Mesenchymal stem cell (in vitro differentiated cells and primary cell): ENCODE results near the gene STUB1.

ENCODE experiments used
- DNase-seq: peaks from one replicate; pipeline ENCODE4 v3.0.0-alpha.2; 2013
- H2AFZ ChIP-seq: one replicate; pipeline ENCODE4 v1.6.1; 2013; ENCODE audit warnings: low read depth, mild to moderate bottlenecking, control low read depth, inconsistent platforms, low read length, moderate library complexity
- H2AK5ac ChIP-seq: 2 replicates; pipeline ENCODE4 v1.6.1; 2013; ENCODE audit warnings: low read length, moderate library complexity, mild to moderate bottlenecking, inconsistent platforms; ENCODE audit not compliant: severe bottlenecking
- H2BK120ac ChIP-seq: one replicate; pipeline ENCODE4 v1.6.1; 2013; ENCODE audit warnings: low read depth, mild to moderate bottlenecking, inconsistent platforms, low read length, moderate library complexity
- H2BK12ac ChIP-seq, 2 experiments: one replicate each; pipeline ENCODE4 v1.6.1; 2013; ENCODE audit warnings: inconsistent platforms in 2 of 2, low read length in 2 of 2, mild to moderate bottlenecking in 2 of 2, moderate library complexity in 2 of 2, control low read depth in 1 of 2
- H2BK15ac ChIP-seq: one replicate; pipeline ENCODE4 v1.6.1; 2013; ENCODE audit warnings: mild to moderate bottlenecking, low read depth, inconsistent platforms; ENCODE audit not compliant: poor library complexity, severe bottlenecking
- H2BK5ac ChIP-seq: 2 replicates; pipeline ENCODE4 v1.6.1; 2013; ENCODE audit warnings: low read depth, mild to moderate bottlenecking, low read length, control low read depth, inconsistent platforms; ENCODE audit not compliant: poor library complexity, severe bottlenecking
- H3K14ac ChIP-seq, 2 experiments: one replicate each; pipeline ENCODE4 v1.6.1; 2013; ENCODE audit warnings: inconsistent platforms in 2 of 2, low read length in 2 of 2, control low read depth in 1 of 2, mild to moderate bottlenecking in 1 of 2, moderate library complexity in 1 of 2
- H3K18ac ChIP-seq, 2 experiments: one replicate each; pipeline ENCODE4 v1.6.1; 2013; ENCODE audit warnings: inconsistent platforms in 2 of 2, low read length in 2 of 2, control low read depth in 1 of 2, low read depth in 1 of 2, mild to moderate bottlenecking in 1 of 2
- H3K23ac ChIP-seq, 2 experiments: one replicate each; pipeline ENCODE4 v1.6.1; 2013; ENCODE audit warnings: inconsistent platforms in 2 of 2, low read length in 2 of 2, mild to moderate bottlenecking in 2 of 2, moderate library complexity in 2 of 2, control low read depth in 1 of 2
- H3K27ac ChIP-seq: 2 replicates; pipeline ENCODE4 v1.5.1; 2013; ENCODE audit warnings: mild to moderate bottlenecking, moderate library complexity, low read length, control low read depth, inconsistent platforms; ENCODE audit not compliant: poor library complexity, severe bottlenecking
- H3K27me3 ChIP-seq, 2 experiments: 2 replicates each; pipeline versions ENCODE4 v1.6.1 to v1.7.0; 2013; ENCODE audit warnings: low read length in 2 of 2, mild to moderate bottlenecking in 2 of 2, moderate library complexity in 2 of 2, control low read depth in 1 of 2, inconsistent platforms in 1 of 2; ENCODE audit not compliant: control insufficient read depth in 1 of 2, insufficient read depth in 1 of 2
- H3K36me3 ChIP-seq, 2 experiments: 2 replicates each; pipeline versions ENCODE4 v1.6.1 to v1.7.0; 2013; ENCODE audit warnings: low read length in 2 of 2, control low read depth in 1 of 2, inconsistent platforms in 1 of 2, low read depth in 1 of 2, mild to moderate bottlenecking in 1 of 2; ENCODE audit not compliant: insufficient read depth in 2 of 2, control insufficient read depth in 1 of 2
- H3K4ac ChIP-seq, 2 experiments: one replicate each; pipeline ENCODE4 v1.6.1; 2013; ENCODE audit warnings: inconsistent platforms in 2 of 2, low read length in 2 of 2, mild to moderate bottlenecking in 2 of 2, moderate library complexity in 2 of 2, control low read depth in 1 of 2, low read depth in 1 of 2
- H3K4me1 ChIP-seq: 2 replicates; pipeline ENCODE4 v1.6.1; 2013; ENCODE audit warnings: low read depth, low read length, control low read depth; ENCODE audit not compliant: control insufficient read depth, insufficient read depth
- H3K4me2 ChIP-seq: 2 replicates; pipeline ENCODE4 v1.6.1; 2013; ENCODE audit warnings: low read length, mild to moderate bottlenecking, inconsistent platforms; ENCODE audit not compliant: poor library complexity, severe bottlenecking
- H3K4me3 ChIP-seq, 2 experiments: 2 replicates each; pipeline versions ENCODE4 v1.5.1 to v1.7.0; 2013; ENCODE audit warnings: low read length in 2 of 2, mild to moderate bottlenecking in 2 of 2, control low read depth in 1 of 2, low read depth in 1 of 2; ENCODE audit not compliant: insufficient read depth in 1 of 2
- H3K79me1 ChIP-seq: replicated peaks from 2 replicates; pipeline ENCODE4 v1.6.1; 2013; ENCODE audit warnings: mild to moderate bottlenecking, control low read depth, low read length, inconsistent platforms; ENCODE audit not compliant: poor library complexity, severe bottlenecking
- H3K9ac ChIP-seq: 2 replicates; pipeline ENCODE4 v1.7.0; 2013; ENCODE audit warnings: mild to moderate bottlenecking, low read length, moderate library complexity
- H3K9me3 ChIP-seq: 2 replicates; pipeline ENCODE4 v1.7.0; 2013; ENCODE audit warnings: mild to moderate bottlenecking, low read length; ENCODE audit not compliant: control insufficient read depth
- H4K8ac ChIP-seq: one replicate; pipeline ENCODE4 v1.6.1; 2013; ENCODE audit warnings: inconsistent platforms, mild to moderate bottlenecking, low read length, moderate library complexity
- H4K91ac ChIP-seq: one replicate; pipeline ENCODE4 v1.6.1; 2013; ENCODE audit warnings: mild to moderate bottlenecking, low read length, inconsistent platforms
- WGBS: methylation state at CpG from one replicate; pipeline ENCODE4 v1.1.7; 2013; ENCODE audit warnings: mixed read lengths; 5-methylcytosine and 5-hydroxymethylcytosine counted together

The STUB1 gene

DNA sequence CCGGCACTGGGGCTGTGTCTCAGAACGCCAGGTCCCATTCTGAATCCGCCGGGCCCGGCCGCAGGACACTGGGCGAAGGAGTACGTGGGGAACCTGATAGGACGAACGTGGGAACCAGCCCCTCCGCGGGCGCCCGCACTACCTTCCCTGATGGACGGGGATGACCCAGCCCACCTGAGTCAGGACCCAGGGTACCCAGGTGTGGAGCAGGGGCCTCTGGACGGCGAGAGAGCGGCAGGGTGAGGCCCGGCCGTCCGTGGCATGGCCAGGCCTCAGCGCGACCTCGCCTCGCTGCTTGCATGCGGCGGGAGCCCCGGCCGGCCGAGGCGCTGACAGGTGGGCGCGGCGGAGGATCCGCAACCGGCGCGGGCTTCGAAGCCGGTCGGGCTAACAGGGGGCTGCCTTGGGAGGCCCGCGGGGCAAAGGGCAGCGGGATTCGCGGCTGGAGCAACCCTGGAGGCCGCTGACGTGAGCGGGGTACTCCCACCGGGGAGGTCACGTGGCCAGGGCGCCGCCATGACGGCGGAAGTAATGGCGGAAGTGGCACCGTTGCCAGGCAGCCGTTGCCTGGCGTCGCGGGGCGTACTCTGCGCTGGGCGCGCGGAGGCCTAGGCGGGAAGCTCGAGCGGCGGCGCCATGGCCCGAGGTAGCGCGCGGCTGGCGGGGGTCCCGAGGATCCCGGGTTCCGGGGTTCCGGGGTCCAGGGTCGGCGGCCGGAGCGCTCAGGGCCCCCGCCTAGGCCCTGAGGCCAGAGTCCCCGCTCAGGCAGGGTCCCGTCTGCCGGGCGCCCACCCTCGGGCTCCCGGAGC is 31.2 kb upstream of the STUB1 start, which contains the start of gene WDR90:
WDR90 (plus strand) TSS at position 585 of the 809 bp plus-strand sequence; CDS start at position 637, 52 bp downstream.
- H3K4me1 ChIP-seq, result peaks cover 44% of the 10 kb centered on the region
- H3K4ac ChIP-seq, result peak within 1 kb of the TSS; percentile 75 to 94
- peak within 1 kb of the TSS in 1 of 2 experiments; percentile 9 for H2BK12ac ChIP-seq
- H3K4me2 ChIP-seq, result peak within 1 kb of the TSS; percentile 88
- peak within 1 kb of the TSS; percentile 40 for H2AK5ac ChIP-seq
- H3K27ac ChIP-seq, result peak within 1 kb of the TSS; percentile 32
- H3K79me1 ChIP-seq, result peaks cover 30% of the 10 kb centered on the region
- peak within 1 kb of the TSS; percentile 67 to 79 for H3K4me3 ChIP-seq
- H3K18ac ChIP-seq, result peak within 1 kb of the TSS; percentile 86 to 89
- peak within 1 kb of the TSS in 1 of 2 experiments; percentile 85 for H3K14ac ChIP-seq
- H4K91ac ChIP-seq, result peak within 1 kb of the TSS; percentile 36
- peak; percentile 91 for DNase-seq
- peak within 1 kb of the TSS; percentile 26 for H2BK15ac ChIP-seq
- H4K8ac ChIP-seq, result peak within 1 kb of the TSS; percentile 97
- H3K27me3 ChIP-seq, result no peaks in the 10 kb centered on the region
- peak within 1 kb of the TSS; percentile 46 for H2AFZ ChIP-seq
- H3K9ac ChIP-seq, result peak within 1 kb of the TSS; percentile 96
- H3K9me3 ChIP-seq, result no peaks in the 10 kb centered on the region
- no peak within 1 kb of the TSS for H2BK5ac ChIP-seq
- WGBS, result 13% methylated on average over 66 of the region's 91 CpGs
- peak within 1 kb of the TSS; percentile 64 for H2BK120ac ChIP-seq
- H3K36me3 ChIP-seq, result peaks cover 11 to 63% of the 10 kb centered on the region in 2 experiments
- H3K23ac ChIP-seq, result no peak within 1 kb of the TSS

DNA sequence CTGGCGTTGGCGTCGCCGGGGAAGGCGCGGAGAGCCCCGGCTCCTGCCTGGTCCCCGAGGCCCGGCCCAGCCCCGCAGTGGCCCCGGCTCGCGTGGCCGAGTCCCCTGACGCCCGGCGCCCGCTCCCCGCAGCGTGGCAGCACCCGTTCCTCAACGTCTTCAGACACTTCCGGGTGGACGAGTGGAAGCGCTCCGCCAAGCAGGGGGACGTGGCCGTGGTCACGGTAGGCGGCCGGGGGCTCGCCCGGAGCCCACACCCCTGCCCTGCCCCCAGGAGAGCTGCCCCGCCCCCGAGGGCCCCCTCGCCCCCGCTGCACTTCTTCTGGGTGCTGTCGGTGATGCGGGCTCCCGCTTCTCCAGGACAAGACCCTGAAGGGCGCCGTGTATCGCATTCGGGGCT is 30.6 kb upstream of the STUB1 start:
- peak overlapping the region; percentile 85 for H4K8ac ChIP-seq
- H3K18ac ChIP-seq, result peak overlapping the region in 1 of 2 experiments; percentile 25
- no peaks in the 10 kb centered on the region for H3K9me3 ChIP-seq
- peak overlapping the region; percentile 88 for H3K4me2 ChIP-seq
- DNase-seq, result peak; percentile 34
- H2BK5ac ChIP-seq, result no peak overlapping the region
- no peak overlapping the region for H2AK5ac ChIP-seq
- no peak overlapping the region for H3K27ac ChIP-seq
- no peak overlapping the region for H4K91ac ChIP-seq
- H3K14ac ChIP-seq, result no peak overlapping the region
- H3K23ac ChIP-seq, result no peak overlapping the region
- 11% methylated on average over 33 of the region's 44 CpGs for WGBS
- peaks cover 12 to 65% of the 10 kb centered on the region in 2 experiments for H3K36me3 ChIP-seq
- H3K4me1 ChIP-seq, result peaks cover 41% of the 10 kb centered on the region
- H3K27me3 ChIP-seq, result no peaks in the 10 kb centered on the region
- peaks cover 27% of the 10 kb centered on the region for H3K79me1 ChIP-seq
- H2BK120ac ChIP-seq, result no peak overlapping the region
- H3K9ac ChIP-seq, result peak overlapping the region; percentile 96
- H3K4ac ChIP-seq, result no peak overlapping the region
- H2AFZ ChIP-seq, result peak overlapping the region; percentile 15
- H3K4me3 ChIP-seq, result peak overlapping the region; percentile 67 to 79
- no peak overlapping the region for H2BK12ac ChIP-seq
- no peak overlapping the region for H2BK15ac ChIP-seq

DNA sequence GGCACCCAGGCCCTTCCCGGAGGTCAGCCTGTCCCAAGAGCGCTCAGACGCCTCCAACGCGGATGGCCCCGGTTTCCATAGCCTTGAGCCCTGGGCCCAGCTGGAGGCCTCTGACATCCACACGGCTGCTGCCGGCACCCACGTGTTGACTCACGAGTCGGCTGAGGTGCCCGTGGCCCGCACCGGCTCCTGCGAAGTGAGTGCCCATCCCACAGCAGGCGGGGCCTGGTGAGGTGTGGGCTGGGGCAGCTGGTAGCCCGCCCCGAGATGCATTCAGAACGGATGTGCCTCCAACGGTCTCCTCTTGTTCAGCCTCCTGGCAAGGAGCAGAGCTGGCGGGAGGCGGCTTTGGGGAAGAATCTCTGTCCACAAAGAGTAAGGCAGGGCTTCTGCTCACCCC is 28.4 kb upstream of the STUB1 start:
- Histone ChIP-seq H3K14ac (no peak overlapping the region), H2BK15ac (no peak overlapping the region), H3K27ac (no peak overlapping the region), H4K8ac (no peak overlapping the region), H3K27me3 (no peaks in the 10 kb centered on the region), H4K91ac (no peak overlapping the region), H3K36me3 (peaks cover 12 to 72% of the 10 kb centered on the region in 2 experiments), H2BK120ac (no peak overlapping the region), H3K23ac (no peak overlapping the region), H2AFZ (no peak overlapping the region), H3K9me3 (no peaks in the 10 kb centered on the region), H3K4me1 (peaks cover 29% of the 10 kb centered on the region), H2BK12ac (no peak overlapping the region), H3K79me1 (peaks cover 13% of the 10 kb centered on the region), H3K4me2 (no peak overlapping the region), H3K9ac (no peak overlapping the region), H3K4ac (no peak overlapping the region), H2BK5ac (no peak overlapping the region), H2AK5ac (no peak overlapping the region), H3K18ac (no peak overlapping the region), H3K4me3 (no peak overlapping the region)
- 95% methylated on average over 22 of the region's 22 CpGs for WGBS
- DNase-seq, result no peak

DNA sequence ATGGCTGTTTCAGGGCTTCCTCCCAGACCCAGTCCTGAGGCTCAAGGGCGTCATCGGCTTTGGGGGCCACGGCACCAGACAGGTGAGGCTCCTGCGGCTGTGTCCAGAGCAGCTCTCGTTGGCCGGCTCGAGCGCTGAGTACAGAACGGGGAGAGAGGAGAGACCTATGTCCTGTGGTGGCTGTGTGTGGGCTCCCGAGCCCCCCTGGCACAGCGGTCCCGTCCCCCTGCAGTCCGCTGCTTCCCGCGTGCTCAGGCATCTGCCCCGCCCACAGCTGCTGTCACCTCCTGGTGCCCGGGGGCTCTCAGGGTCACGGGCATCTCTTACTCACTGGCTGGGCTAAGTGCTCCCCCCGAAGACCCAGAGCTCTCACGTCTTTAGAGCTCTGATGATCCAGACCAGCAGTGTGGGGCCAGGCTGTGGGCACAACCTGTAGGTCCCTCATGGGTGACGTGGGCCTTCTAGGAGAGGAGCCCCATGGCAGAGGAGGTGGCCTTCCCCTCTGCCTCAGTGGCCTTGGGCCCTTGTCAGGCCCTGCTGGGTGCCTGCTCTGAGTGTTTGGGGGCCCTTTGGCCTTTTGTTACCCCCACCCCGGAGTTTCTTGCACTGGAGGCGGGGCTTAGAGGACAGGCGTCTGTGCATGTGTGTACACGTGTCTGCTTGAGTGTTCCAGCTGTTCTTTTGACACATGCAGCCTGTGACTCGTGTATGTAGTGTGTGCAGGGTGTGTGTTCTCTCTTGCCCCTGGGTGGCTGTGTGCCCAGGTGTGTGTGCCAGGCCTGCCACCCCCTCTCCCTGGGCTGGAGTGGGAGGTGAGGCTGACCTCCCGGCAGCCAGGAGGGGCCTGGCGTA is 27.5 kb upstream of the STUB1 start:
- Histone ChIP-seq H4K91ac (no peak overlapping the region), H2AFZ (no peak overlapping the region), H3K9me3 (no peaks in the 10 kb centered on the region), H3K4me3 (no peak overlapping the region), H2BK12ac (no peak overlapping the region), H2BK5ac (no peak overlapping the region), H3K18ac (no peak overlapping the region), H3K27ac (no peak overlapping the region), H3K79me1 (peaks cover 10% of the 10 kb centered on the region), H3K4me2 (no peak overlapping the region), H3K9ac (no peak overlapping the region), H3K27me3 (no peaks in the 10 kb centered on the region), H3K4me1 (peaks cover 24% of the 10 kb centered on the region), H3K14ac (no peak overlapping the region), H2BK120ac (no peak overlapping the region), H3K36me3 (peaks cover 12 to 72% of the 10 kb centered on the region in 2 experiments), H2AK5ac (no peak overlapping the region), H4K8ac (no peak overlapping the region), H2BK15ac (no peak overlapping the region), H3K4ac (no peak overlapping the region), H3K23ac (no peak overlapping the region)
- no peak for DNase-seq
- WGBS, result 89% methylated on average over 28 of the region's 28 CpGs
